HG03108 (cell line): ENCODE data around the gene ABCE1.
A peak's percentile ranks its signal among the peaks of the same experiment; 100 is the strongest.

Source experiments
- ATAC-seq: cut with Tn5 transposase; IDR thresholded peaks from one replicate; pipeline ENCODE4 v1.9.1; 2021; ENCODE audit warnings: moderate library complexity; ENCODE audit not compliant: unreplicated experiment

Gene ABCE1

DNA sequence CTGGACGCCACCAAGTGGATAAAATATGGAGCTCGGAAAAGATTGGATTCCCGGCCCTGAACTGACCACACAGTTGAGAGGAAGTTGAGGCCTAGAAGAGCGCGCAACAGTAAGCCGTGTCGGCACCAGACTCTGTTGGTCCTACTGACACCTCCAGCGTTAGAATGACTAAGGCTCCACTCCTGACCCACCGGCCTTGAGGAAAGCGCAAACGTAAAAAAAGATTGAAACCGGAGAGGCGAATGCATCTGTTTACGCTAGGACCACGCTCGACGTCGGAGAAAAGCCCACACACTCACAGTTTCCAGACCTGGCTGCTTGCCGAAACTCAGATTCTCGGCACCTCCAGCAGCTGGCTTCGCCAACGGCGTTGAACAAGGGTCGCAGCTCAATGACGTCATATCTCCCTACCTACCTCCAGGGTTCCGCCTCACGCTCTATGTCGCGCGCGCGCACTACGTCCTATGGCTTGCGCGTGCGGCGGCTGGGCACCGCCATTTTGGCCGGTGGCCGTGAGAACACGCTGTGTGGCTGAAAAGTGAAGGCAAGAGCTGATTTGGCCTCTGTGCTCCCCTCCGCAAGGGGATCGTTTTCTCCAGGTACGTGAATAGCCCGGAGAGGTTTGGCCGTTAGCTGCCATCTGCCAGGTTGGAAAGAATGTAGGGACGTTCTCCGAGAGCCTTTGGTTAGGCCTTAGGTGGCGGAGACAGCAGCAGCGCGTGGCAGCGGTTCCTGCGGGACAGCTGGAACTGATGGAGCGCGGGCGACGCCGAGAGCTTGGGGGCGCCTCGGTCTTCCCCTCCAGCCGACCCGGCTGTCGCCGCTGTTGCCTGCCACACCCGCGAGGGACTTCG is at the start of gene ABCE1, which contains the start of gene ANAPC10:
TSS of gene ABCE1 (plus strand) at position 491 of the 854 bp plus-strand sequence. CDS start 6,102 bp downstream, outside the sequence.
TSS of gene ANAPC10 (minus strand) at position 376 of the 854 bp plus-strand sequence. CDS start 2,097 bp downstream, outside the sequence.
- ATAC-seq, result peak; percentile 83

DNA sequence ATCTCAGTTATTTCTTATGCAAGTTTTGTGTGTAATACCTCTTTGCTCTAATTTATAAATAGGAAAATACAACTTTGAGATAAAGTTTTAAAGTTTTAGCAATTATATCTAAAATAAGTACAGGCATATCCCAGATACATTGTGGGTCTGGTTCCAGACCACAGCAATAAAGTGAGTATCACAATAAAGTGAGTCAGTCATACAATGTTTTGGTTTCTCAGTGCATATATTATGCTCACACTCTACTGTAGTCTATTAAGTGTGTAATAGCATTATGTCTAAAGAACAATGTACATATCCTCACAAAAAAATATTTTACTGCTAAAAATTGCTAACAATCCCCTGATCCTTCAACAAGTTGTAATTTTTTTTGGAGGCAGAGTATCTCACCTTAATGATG is 49.3 kb upstream of the ABCE1 start:
- ATAC-seq, result no peak

DNA sequence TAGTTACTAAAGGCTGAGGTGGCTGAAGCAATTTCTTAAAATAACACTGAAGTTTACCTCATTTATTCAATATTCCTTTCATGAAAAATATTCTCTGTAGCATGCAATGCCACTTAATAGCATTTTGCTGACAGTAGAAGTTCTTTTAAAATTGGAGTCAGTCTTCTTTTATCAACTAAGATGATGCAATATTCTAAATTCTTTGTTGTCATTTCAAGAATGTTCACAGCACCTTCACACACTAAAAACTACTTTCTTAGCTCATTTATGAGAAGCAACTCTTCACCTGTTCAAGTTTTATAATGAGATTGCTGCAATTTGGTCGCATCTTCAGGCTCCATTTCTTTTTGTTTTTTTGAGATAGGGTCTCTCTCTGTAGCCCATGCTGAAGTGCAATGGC is 48.9 kb upstream of the ABCE1 start:
- no peak for ATAC-seq

DNA sequence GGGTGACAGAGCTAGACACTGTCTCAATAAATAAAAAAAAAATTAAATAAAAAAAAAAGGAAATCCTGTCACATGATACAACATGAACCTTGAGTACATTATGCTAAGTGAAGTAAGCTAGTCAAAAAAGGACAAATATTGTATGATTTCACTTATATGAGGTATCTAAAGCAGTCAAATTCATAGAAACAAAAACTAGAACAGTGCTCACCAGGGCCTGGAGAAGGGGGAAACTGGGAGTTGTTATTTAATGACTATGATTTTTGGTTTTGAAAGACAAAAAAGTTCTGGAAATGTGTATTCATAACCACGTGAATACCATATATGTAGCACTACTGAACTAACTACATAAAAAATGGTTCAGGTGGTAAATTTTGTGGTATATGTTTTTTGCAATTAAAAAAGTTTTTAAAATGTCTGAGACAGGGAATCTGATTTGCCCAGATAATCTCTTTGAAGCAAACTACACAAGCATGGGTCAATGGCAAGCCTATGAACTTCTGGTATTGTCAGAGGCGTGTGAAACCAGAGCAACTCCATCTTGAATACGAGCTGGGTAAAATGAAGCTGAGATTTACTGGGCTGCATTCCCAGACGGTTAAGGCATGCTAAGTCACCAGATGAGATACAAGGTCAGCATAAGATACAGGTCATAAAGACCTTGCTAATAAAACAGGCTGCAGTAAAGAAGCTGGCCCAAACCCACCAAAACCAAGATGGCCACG is 42.4 kb upstream of the ABCE1 start:
- ATAC-seq, result no peak

- no peak for ATAC-seq
These were observed 41.6 kb upstream of the ABCE1 start for GRCh38 chr4:145056325-145057130.

- no peak for ATAC-seq
These were observed 39.9 kb upstream of the ABCE1 start for GRCh38 chr4:145058256-145058655.

GRCh38 chr4:145061318-145061920 is 36.7 kb upstream of the ABCE1 start:
- peak; percentile 74 for ATAC-seq

DNA sequence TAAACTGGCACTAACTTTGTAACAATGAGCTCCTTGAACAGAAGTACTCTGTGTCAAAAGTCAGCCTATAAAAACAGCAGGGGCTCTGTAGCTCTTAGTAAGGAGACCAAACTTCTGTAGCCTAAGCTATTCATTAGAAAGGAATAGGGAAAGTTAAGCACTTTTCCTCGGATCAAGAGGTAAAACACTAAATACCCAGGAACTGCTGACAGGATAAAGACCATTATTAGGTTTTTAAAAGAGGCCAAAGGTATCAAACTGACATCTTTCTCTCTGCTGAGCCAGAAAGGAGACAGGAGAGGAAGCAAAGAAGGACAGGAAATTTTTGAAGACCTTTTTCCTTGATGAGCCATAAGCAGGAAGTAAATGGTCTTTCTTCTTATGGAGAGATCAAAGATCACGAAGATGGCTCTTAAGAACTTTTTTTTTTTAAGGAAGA is 32.0 kb upstream of the ABCE1 start:
- ATAC-seq, result no peak

GRCh38 chr4:145069361-145069760 is 28.8 kb upstream of the ABCE1 start:
- ATAC-seq, result no peak

GRCh38 chr4:145071560-145071959 is 26.6 kb upstream of the ABCE1 start:
- ATAC-seq, result no peak

GRCh38 chr4:145075742-145076468 is 22.2 kb upstream of the ABCE1 start:
- ATAC-seq, result no peak

GRCh38 chr4:145076469-145076855 is 21.6 kb upstream of the ABCE1 start:
- no peak for ATAC-seq

DNA sequence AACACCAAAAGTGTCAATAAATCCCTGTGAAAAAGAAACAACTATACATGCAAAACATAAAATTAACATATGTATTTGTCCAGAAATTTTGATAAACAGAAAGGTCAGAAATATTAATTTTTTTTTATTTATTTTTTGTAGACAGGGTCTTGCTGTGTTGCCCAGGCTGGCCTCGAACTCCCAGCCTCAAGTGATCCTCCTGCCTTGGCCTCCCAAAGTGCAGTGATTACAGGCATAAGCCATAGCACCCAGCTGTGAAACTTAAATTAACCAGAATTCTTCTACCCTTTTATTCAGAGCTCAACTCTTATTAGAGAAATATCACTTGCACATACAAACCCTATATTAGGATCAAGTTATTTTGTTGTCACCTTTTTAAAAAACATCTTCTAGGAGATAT is 16.4 kb upstream of the ABCE1 start:
- ATAC-seq, result no peak

DNA sequence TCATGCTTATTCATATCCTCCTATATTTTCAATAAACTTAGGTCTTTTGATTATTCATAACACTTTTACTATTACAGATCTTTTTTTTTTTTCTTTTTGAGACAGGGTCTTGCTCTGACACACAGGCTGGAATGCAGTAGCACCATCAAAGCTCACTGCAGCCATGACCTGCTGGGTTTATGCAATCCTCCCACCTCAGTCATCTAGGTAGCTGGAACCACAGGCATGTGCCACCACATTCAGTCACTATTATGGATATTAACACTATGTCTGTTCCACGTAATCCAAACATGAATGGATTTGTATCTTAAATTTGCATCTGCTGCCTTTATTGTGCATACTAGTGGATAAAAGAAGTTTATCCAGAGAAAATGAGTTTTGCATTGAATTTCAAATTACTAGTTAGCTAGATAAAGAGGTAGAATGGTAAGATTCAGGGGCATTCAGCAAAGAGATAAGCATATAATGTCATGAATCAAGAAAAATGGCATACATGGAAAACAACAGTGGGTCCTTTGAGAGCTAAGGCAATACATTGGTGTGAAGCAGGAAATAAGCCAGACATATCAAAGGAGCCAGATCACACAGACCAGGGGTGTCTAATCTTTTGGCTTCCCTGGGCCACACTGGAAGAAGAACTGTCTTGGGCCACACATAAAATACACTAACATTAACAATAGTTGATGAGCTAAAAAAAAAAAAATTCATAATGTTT is 14.1 kb upstream of the ABCE1 start:
- ATAC-seq, result no peak

GRCh38 chr4:145090380-145090779 is 7.7 kb upstream of the ABCE1 start:
- no peak for ATAC-seq

DNA sequence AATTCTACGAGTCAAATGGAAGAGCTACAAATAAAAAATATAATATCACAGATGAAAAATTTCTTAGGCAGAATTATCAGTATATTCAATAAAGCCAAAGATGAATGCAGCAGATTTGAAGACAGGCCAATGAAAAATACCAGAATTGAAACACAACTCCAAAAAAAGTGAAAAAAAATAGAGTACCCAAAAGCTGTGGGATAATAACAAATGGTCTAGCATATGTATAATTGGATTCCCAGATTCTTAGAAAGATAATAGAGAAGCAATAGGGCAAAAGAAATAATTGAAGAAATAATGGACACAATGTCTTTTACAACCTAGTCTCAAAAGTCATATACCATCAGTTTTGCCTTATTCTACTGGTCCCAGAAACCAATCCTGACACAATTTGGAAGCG is 4.5 kb upstream of the ABCE1 start:
- ATAC-seq, result no peak

GRCh38 chr4:145097331-145097820 is 735 bp upstream of the ABCE1 start:
- ATAC-seq, result peak; percentile 4

GRCh38 chr4:145098675-145099037 is 545 bp downstream of the ABCE1 start:
- ATAC-seq, result peak; percentile 8

DNA sequence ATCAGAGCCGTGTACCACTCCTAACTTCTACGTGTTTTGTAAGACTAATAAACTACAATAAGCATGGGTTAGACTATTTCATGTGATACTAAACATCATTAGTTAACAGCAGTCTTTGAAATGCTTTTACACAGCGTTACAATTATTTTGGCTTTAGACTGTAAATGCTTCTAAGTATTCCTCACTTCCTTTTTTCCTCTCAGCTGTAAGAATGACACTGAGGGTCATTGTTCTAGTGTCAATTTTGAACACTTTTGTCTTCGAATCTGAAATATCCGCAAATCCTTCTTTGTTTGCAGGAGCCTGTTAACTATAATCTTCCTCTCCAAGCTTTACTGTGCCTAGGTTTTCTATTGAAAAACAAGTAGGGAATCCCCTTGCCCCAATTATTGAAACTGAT is 1.5 kb downstream of the ABCE1 start:
- ATAC-seq, result no peak
